HG02884 (cell line): ENCODE results near the gene MEGF6.
"Not testable (repeated sequence)": the region's sequence is repeated elsewhere in the genome, so short reads cannot be mapped to it uniquely, and the experiment has no call there.

Source experiments
- ATAC-seq: cut with Tn5 transposase; IDR thresholded peaks from one replicate; pipeline ENCODE4 v1.9.1; 2021; ENCODE audit warnings: mild to moderate bottlenecking, moderate library complexity; ENCODE audit not compliant: unreplicated experiment

Gene MEGF6

DNA sequence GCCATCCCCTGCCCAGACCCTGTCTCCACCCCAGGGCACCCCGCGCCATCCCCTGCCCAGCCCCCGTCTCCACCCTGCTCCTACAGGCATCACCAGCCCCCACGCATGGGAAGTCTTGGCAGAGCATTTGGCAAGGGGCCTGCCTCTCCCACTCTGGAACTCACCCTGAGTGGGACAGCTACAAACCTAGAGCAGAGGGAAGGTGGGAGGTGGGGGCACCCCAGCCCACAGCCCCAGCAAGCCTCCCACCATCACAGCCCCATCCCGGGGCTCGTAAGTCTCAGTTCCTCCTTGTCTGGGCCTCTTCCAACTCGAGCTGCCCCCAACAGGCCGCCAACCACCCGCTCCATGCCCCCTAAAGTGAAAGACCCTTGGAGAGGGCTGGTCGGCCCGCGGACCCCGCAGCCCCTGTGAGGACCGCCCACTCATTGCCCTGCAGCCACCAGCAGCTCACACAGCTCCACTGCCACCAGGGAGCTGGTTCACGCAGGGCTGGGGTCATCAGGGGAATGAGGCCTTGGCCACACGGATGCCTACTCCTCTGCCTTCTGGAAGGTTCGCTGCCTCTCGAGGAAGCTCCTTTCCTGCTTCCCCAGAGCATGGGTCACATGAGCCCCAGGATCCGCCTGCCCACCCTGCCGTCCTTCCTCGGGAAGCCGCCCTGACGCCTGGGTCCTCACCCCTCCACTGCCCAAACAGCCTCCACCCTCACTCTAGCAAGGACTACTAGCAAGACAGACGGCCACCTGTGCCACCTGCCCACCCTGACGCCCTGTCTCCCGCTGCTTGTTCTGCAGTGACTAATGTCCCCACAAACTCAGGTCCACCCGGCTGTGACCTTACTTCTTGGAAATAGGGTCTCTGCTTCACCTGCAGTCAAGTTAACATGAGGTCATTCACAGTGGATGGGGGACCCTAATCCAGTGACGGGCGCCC lies 14.4 kb downstream of the MEGF6 start:
- no peak for ATAC-seq

DNA sequence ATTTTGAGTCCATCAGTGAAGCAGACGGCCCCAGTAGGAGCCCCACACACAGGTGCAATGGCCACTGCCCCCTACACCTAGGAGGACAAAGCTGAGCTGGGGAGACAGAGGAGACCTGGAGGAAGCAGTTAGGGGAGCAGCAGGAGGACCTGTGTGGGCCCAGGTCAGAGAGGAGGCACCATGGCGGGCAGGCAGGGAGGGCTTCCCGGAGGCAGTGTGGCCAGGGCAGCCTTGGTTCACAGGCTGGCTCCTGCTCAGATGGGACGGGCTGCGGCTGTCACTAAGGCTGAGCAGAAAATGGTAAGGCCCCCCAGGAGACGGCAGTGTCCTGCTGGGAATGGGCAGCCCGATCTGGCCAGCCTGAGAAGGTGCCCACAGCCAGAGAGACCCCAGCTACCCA lies 15.4 kb downstream of the MEGF6 start:
- no peak for ATAC-seq

- ATAC-seq, result no peak
Measured at GRCh38 chr1:3594706-3595377, 16.5 kb downstream of the MEGF6 start.

DNA sequence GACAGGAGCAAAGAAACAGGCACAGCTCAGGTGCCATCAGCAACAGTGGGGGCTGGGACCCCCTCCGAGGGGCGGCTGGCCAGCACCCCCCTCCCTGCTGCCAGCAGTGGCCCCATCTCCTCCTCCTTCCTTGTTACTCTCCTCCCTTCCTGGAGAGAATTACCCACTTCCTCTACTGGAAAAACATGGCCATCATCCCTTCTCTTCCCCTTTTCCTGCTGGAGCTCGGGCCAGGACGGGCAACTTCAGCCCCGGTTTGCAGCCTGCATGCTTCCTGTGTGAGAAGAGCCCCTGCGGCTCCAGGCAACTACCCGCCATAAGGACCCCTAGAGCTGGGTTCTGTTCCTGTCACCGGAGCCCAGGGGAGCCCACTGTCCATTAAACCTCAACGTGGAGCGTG lies 17.6 kb downstream of the MEGF6 start:
- no peak for ATAC-seq

- ATAC-seq, result no peak
Measured at GRCh38 chr1:3593334-3593733, 18.0 kb downstream of the MEGF6 start.

- ATAC-seq, result no peak
Measured at GRCh38 chr1:3590951-3591865, 20.1 kb downstream of the MEGF6 start.

GRCh38 chr1:3590139-3590763 lies 21.1 kb downstream of the MEGF6 start:
- no peak for ATAC-seq

GRCh38 chr1:3588395-3588794 lies 22.9 kb downstream of the MEGF6 start:
- no peak for ATAC-seq

- no peak for ATAC-seq
Measured at GRCh38 chr1:3586986-3587759, 24.1 kb downstream of the MEGF6 start.

GRCh38 chr1:3585940-3586568 lies 25.3 kb downstream of the MEGF6 start:
- ATAC-seq, result no peak

- not testable (repeated sequence) for ATAC-seq
Measured at GRCh38 chr1:3585353-3585868, 25.9 kb downstream of the MEGF6 start.

- ATAC-seq, result no peak
Measured at GRCh38 chr1:3584915-3585314, 26.4 kb downstream of the MEGF6 start.

DNA sequence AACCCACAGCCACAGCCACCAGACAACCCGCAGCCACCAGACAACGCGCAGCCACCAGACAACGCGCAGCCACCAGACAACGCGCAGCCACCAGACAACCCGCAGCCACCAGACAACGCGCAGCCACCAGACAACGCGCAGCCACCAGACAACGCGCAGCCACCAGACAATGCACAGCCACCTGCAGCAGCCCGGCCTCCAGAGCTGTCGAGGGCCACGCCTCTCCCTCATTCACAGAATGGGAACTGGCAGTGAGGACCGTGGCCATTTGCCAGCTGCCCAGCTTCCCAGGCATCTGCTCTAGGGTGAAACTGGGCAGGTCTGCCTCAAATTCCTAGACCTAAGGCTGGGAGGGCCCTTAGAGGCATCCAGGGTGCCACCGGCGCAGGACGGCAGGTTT lies 27.6 kb downstream of the MEGF6 start:
- ATAC-seq, result not testable (repeated sequence)

- ATAC-seq, result no peak
Measured at GRCh38 chr1:3581296-3582036, 29.8 kb downstream of the MEGF6 start.

GRCh38 chr1:3580231-3580630 lies 31.1 kb downstream of the MEGF6 start:
- no peak for ATAC-seq

- no peak for ATAC-seq
Measured at GRCh38 chr1:3579626-3580025, 31.7 kb downstream of the MEGF6 start.

- no peak for ATAC-seq
Measured at GRCh38 chr1:3578906-3579305, 32.4 kb downstream of the MEGF6 start.

- ATAC-seq, result no peak
Measured at GRCh38 chr1:3578433-3578805, 32.9 kb downstream of the MEGF6 start.
